Measurements from ENCODE around the gene STAC.

The STAC gene

DNA sequence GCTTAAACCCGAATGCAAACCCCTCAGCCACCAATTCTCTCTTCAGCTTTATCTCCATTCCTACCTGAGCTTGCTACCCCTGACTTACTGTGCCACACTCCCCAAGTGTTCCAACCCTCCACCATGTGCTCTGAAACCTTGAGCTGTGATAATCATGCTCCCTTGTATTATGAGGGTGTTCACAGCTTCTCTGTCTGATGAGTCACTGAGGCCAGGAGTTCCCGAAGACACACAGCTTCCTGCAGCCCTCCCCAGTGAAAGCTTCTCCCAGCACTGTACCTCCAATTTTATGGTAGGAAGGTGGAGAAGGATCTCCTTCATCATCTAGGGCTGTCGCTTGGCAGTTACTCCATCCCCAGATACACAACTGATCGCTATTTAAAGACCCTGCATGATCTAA is 24.9 kb downstream of the STAC start:
- H3K27me3 ChIP-seq (ENCODE audit: insufficient read depth, poor library complexity, severe bottlenecking): no peaks in the 10 kb centered on the region
- no peak for DNase-seq (ENCODE audit: low read depth in 1 of 2, low spot score in 1 of 2)
- TF ChIP-seq, protein P1, sequence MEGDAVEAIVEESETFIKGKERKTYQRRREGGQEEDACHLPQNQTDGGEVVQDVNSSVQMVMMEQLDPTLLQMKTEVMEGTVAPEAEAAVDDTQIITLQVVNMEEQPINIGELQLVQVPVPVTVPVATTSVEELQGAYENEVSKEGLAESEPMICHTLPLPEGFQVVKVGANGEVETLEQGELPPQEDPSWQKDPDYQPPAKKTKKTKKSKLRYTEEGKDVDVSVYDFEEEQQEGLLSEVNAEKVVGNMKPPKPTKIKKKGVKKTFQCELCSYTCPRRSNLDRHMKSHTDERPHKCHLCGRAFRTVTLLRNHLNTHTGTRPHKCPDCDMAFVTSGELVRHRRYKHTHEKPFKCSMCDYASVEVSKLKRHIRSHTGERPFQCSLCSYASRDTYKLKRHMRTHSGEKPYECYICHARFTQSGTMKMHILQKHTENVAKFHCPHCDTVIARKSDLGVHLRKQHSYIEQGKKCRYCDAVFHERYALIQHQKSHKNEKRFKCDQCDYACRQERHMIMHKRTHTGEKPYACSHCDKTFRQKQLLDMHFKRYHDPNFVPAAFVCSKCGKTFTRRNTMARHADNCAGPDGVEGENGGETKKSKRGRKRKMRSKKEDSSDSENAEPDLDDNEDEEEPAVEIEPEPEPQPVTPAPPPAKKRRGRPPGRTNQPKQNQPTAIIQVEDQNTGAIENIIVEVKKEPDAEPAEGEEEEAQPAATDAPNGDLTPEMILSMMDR (IDR thresholded peaks at IDR 0.05; ENCODE audit: insufficient read depth, low read length): no peak
- TF ChIP-seq POLR2AphosphoS5 (IDR thresholded peaks at IDR 0.05; ENCODE audit: low read depth): no peak
- TF ChIP-seq, protein P2, sequence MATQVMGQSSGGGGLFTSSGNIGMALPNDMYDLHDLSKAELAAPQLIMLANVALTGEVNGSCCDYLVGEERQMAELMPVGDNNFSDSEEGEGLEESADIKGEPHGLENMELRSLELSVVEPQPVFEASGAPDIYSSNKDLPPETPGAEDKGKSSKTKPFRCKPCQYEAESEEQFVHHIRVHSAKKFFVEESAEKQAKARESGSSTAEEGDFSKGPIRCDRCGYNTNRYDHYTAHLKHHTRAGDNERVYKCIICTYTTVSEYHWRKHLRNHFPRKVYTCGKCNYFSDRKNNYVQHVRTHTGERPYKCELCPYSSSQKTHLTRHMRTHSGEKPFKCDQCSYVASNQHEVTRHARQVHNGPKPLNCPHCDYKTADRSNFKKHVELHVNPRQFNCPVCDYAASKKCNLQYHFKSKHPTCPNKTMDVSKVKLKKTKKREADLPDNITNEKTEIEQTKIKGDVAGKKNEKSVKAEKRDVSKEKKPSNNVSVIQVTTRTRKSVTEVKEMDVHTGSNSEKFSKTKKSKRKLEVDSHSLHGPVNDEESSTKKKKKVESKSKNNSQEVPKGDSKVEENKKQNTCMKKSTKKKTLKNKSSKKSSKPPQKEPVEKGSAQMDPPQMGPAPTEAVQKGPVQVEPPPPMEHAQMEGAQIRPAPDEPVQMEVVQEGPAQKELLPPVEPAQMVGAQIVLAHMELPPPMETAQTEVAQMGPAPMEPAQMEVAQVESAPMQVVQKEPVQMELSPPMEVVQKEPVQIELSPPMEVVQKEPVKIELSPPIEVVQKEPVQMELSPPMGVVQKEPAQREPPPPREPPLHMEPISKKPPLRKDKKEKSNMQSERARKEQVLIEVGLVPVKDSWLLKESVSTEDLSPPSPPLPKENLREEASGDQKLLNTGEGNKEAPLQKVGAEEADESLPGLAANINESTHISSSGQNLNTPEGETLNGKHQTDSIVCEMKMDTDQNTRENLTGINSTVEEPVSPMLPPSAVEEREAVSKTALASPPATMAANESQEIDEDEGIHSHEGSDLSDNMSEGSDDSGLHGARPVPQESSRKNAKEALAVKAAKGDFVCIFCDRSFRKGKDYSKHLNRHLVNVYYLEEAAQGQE (IDR thresholded peaks at IDR 0.05; ENCODE audit: insufficient replicate concordance, low read depth): no peak
- TF ChIP-seq GABPA (IDR thresholded peaks at IDR 0.05; ENCODE audit: low read depth): no peak
- no peak for TF ChIP-seq SPI1 (IDR thresholded peaks at IDR 0.05; ENCODE audit: borderline replicate concordance, low read depth)
- no peak overlapping the region for H3K27ac ChIP-seq (replicated peaks)
- H3K4me3 ChIP-seq (replicated peaks; ENCODE audit: insufficient read depth, low read length): no peak overlapping the region

DNA sequence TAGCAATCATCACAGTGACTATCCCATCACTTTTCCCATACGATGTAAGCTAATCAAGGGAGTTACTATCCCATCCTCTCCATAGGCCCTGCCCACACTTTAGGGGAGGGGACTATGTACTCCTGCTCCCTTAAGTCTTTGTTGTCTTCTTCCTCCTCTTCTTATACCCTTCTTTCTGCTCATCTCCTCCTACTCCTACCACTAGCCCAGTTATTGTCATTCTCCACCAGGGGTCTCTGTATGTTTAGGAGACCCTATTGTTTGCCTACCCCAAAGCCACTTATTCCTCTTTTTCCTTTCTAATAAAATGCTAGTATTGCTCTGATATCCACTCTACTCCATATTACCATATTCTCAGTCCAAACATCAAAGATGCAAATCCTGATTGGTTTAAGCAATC is 27.8 kb downstream of the STAC start:
- no peak for DNase-seq (ENCODE audit: low read depth in 1 of 2, low spot score in 1 of 2)
- no peaks in the 10 kb centered on the region for H3K27me3 ChIP-seq (ENCODE audit: insufficient read depth, poor library complexity, severe bottlenecking)
- no peak overlapping the region for H3K27ac ChIP-seq (replicated peaks)
- TF ChIP-seq POLR2AphosphoS5 (IDR thresholded peaks at IDR 0.05; ENCODE audit: low read depth) (no peak), GABPA (IDR thresholded peaks at IDR 0.05; ENCODE audit: low read depth) (no peak), SPI1 (IDR thresholded peaks at IDR 0.05; ENCODE audit: borderline replicate concordance, low read depth) (no peak)
- TF ChIP-seq, protein P2 (IDR thresholded peaks at IDR 0.05; ENCODE audit: insufficient replicate concordance, low read depth): no peak
- TF ChIP-seq, protein P1 (IDR thresholded peaks at IDR 0.05; ENCODE audit: insufficient read depth, low read length): no peak
- no peak overlapping the region for H3K4me3 ChIP-seq (replicated peaks; ENCODE audit: insufficient read depth, low read length)

DNA sequence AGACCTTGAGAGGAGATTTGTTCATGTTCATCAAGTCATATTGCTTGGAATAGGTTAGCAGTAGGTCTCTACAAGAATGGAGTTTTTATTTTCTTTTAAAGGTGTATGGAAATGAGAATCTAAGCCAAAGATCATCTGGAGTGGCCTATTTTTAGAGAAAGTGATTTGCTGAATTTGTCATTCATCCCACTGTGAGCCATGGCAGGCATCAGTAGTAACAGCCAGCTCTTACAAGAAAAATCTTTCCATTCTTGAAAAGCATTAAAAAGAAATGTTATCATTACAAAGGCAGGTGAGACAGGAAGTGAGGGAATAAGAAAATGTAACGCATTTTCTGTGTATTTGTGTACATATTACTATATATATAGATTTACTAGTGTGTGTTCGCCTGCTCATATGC is 29.6 kb downstream of the STAC start:
- no peak for DNase-seq (ENCODE audit: low read depth in 1 of 2, low spot score in 1 of 2)
- TF ChIP-seq, protein P1 (IDR thresholded peaks at IDR 0.05; ENCODE audit: insufficient read depth, low read length): no peak
- TF ChIP-seq GABPA (IDR thresholded peaks at IDR 0.05; ENCODE audit: low read depth) (no peak), POLR2AphosphoS5 (IDR thresholded peaks at IDR 0.05; ENCODE audit: low read depth) (no peak), SPI1 (IDR thresholded peaks at IDR 0.05; ENCODE audit: borderline replicate concordance, low read depth) (no peak)
- TF ChIP-seq, protein P2 (IDR thresholded peaks at IDR 0.05; ENCODE audit: insufficient replicate concordance, low read depth): no peak
- H3K27ac ChIP-seq (replicated peaks): no peak overlapping the region
- no peaks in the 10 kb centered on the region for H3K27me3 ChIP-seq (ENCODE audit: insufficient read depth, poor library complexity, severe bottlenecking)
- H3K4me3 ChIP-seq (replicated peaks; ENCODE audit: insufficient read depth, low read length): no peak overlapping the region
